Loucy (cell line): ENCODE results near the gene HMGXB3.

Experiments used
- EZH2phosphoT487 ChIP-seq: fragments of 200-600 bp; IDR thresholded peaks from 2 replicates; pipeline ENCODE4 v1.6.1; 2018; ENCODE audit warnings: antibody characterized with exemption, mild to moderate bottlenecking, moderate library complexity, borderline replicate concordance
- TF ChIP-seq, protein P1 (sequence below): fragments of 200-600 bp; sonication (generic); conservative IDR thresholded peaks from 2 replicates; pipeline ENCODE4 v1.5.1; 2014; ENCODE audit warnings: mild to moderate bottlenecking, antibody characterized with exemption, low read length

DNA sequence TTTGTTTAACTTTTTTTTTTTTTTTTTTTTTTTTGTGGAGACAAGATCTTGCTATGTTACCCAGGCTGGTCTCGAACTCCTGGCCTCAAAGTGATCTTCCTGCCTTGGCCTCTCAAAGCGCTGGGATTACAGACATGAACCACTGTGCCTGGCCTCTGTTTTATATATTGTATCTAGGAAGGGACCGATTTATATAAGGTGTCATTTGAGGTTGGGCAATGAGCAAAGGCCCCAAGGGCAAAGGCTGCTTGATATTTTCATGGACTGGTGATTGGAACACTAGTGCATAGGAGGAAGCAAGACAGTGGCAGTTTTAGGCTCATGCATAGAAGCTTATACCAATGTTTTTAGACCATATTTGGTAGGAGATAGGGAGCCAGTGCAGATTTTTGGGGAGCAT lies 36.8 kb upstream of the HMGXB3 start:
- TF ChIP-seq, protein P1, sequence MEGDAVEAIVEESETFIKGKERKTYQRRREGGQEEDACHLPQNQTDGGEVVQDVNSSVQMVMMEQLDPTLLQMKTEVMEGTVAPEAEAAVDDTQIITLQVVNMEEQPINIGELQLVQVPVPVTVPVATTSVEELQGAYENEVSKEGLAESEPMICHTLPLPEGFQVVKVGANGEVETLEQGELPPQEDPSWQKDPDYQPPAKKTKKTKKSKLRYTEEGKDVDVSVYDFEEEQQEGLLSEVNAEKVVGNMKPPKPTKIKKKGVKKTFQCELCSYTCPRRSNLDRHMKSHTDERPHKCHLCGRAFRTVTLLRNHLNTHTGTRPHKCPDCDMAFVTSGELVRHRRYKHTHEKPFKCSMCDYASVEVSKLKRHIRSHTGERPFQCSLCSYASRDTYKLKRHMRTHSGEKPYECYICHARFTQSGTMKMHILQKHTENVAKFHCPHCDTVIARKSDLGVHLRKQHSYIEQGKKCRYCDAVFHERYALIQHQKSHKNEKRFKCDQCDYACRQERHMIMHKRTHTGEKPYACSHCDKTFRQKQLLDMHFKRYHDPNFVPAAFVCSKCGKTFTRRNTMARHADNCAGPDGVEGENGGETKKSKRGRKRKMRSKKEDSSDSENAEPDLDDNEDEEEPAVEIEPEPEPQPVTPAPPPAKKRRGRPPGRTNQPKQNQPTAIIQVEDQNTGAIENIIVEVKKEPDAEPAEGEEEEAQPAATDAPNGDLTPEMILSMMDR = no peak
- TF ChIP-seq EZH2phosphoT487 = no peak
